HEK293 (cell line): ENCODE data around the gene IDI2.

ENCODE experiments used
- CTCF ChIP-seq: fragments of 450-650 bp; formaldehyde crosslinking; IDR thresholded peaks from 2 replicates; pipeline ENCODE4 v1.5.1; 2016; ENCODE audit warnings: missing biosample characterization, missing genetic modification characterization
- HOXD13 ChIP-seq: sonication (generic); formaldehyde crosslinking; IDR thresholded peaks from 2 replicates; pipeline ENCODE4 v1.8.0; 2022; ENCODE audit warnings: missing genetic modification reagents, borderline replicate concordance
- YY1 ChIP-seq: fragments of 450-650 bp; formaldehyde crosslinking; IDR thresholded peaks from 2 replicates; pipeline ENCODE4 v1.5.1; 2018; ENCODE audit warnings: missing biosample characterization, missing genetic modification characterization
- ZBTB48 ChIP-seq: fragments of 450-650 bp; formaldehyde crosslinking; IDR thresholded peaks from 2 replicates; pipeline ENCODE4 v1.5.1; 2016; ENCODE audit warnings: missing biosample characterization, missing genetic modification characterization
- ZFP37 ChIP-seq: fragments of 450-650 bp; formaldehyde crosslinking; IDR thresholded peaks from 2 replicates; pipeline ENCODE4 v1.5.1; 2016; ENCODE audit warnings: missing biosample characterization, missing genetic modification characterization
- ZNF121 ChIP-seq: fragments of 450-650 bp; formaldehyde crosslinking; IDR thresholded peaks from 2 replicates; pipeline ENCODE4 v1.5.1; 2016; ENCODE audit warnings: missing biosample characterization, missing genetic modification characterization
- ZNF23 ChIP-seq: fragments of 450-650 bp; formaldehyde crosslinking; IDR thresholded peaks from 2 replicates; pipeline ENCODE4 v1.5.1; 2016; ENCODE audit warnings: missing biosample characterization, missing genetic modification characterization, borderline replicate concordance
- ZNF274 ChIP-seq, 2 experiments: fragments of 200-500 bp in 1 of 2; fragments of 450-650 bp in 1 of 2; sonication (Bioruptor generic) in 1 of 2; formaldehyde crosslinking in 1 of 2; IDR thresholded peaks; 2 replicates each; pipeline versions ENCODE4 v1.5.1 to v1.6.1; 2014 to 2016; ENCODE audit warnings: borderline replicate concordance in 1 of 2, inconsistent platforms in 1 of 2, low read length in 1 of 2, missing biosample characterization in 1 of 2, missing genetic modification characterization in 1 of 2
- ZNF292 ChIP-seq: fragments of 450-650 bp; formaldehyde crosslinking; IDR thresholded peaks from 2 replicates; pipeline ENCODE4 v1.5.1; 2016; ENCODE audit warnings: low read depth, missing biosample characterization, missing genetic modification characterization, borderline replicate concordance
- ZNF473 ChIP-seq: fragments of 450-650 bp; formaldehyde crosslinking; IDR thresholded peaks from 2 replicates; pipeline ENCODE4 v1.5.1; 2017; ENCODE audit warnings: missing biosample characterization, missing genetic modification characterization
- ZNF558 ChIP-seq: fragments of 450-650 bp; formaldehyde crosslinking; IDR thresholded peaks from 2 replicates; pipeline ENCODE4 v1.5.1; 2016; ENCODE audit warnings: missing biosample characterization, missing genetic modification characterization
- ZNF610 ChIP-seq: fragments of 450-650 bp; formaldehyde crosslinking; IDR thresholded peaks from 2 replicates; pipeline ENCODE4 v1.5.1; 2016; ENCODE audit warnings: missing biosample characterization, missing genetic modification characterization, borderline replicate concordance
- ZNF639 ChIP-seq: fragments of 450-650 bp; formaldehyde crosslinking; IDR thresholded peaks from 2 replicates; pipeline ENCODE4 v1.5.1; 2016; ENCODE audit warnings: missing biosample characterization, missing genetic modification characterization
- TF ChIP-seq, protein P1 (sequence below): fragments of 450-650 bp; formaldehyde crosslinking; IDR thresholded peaks from 2 replicates; pipeline ENCODE4 v1.5.1; 2016; ENCODE audit warnings: missing biosample characterization, missing genetic modification characterization

DNA sequence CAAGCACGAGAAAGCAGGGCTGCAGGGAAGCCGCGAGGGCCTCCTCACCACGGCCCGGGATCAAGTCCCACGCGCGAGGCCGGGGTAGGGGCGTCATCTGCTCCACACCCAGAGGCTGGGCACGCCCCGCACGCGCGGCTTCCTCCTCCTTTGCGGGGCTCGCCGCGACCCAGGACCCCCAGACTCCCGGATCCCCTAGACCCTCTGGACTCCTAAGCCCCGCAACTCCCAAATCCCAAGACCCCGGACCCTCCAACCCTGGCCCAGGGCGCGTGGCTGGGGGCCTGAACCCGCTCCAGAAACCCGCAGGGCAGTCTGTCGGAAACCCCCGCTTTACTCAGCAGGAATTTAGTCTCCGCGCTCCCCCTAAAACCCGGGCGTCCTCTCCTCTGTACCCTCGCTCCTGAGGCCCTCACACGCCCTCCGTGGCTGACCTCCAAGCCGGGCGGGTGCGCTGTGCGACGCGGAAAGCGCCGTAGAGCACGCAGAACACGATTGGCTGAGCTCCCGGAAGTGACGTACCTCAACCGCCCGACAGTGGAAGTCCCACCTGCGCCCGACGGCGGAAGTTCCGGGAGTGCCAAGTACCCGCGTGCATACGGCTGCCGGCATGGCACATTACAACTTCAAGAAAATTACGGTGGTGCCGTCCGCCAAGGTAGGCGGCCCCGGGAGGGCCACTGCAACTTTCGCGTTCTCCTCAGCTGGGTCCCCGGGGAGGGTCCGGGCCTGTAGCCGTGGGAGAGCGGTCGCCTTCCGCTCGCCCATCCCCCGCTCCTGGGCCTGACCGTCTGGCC is 37.6 kb downstream of the IDI2 start, which contains the start of gene GTPBP4:
- no peak for TF ChIP-seq ZNF292
- no peak for TF ChIP-seq ZNF558 (tag by site-specific recombination)
- peak; percentile 87 for TF ChIP-seq CTCF (tag by site-specific recombination)
- no peak for TF ChIP-seq ZNF23 (tag by site-specific recombination)
- no peak for TF ChIP-seq YY1 (tag by site-specific recombination)
- no peak for TF ChIP-seq HOXD13
- TF ChIP-seq ZNF473 (tag by site-specific recombination), result no peak
- peak; percentile 72 for TF ChIP-seq ZNF610 (tag by site-specific recombination)
- TF ChIP-seq ZNF121 (tag by site-specific recombination), result no peak
- no peak for TF ChIP-seq ZBTB48 (tag by site-specific recombination)
- TF ChIP-seq ZNF639 (tag by site-specific recombination), result no peak
- no peak for TF ChIP-seq ZFP37
- TF ChIP-seq ZNF274 (IDR thresholded peaks at IDR 0.05; ENCODE audit: low read length), result no peak
- TF ChIP-seq ZNF274 (tag by site-specific recombination; IDR thresholded peaks at IDR 0.05; ENCODE audit: borderline replicate concordance), result no peak
- TF ChIP-seq, protein P1, sequence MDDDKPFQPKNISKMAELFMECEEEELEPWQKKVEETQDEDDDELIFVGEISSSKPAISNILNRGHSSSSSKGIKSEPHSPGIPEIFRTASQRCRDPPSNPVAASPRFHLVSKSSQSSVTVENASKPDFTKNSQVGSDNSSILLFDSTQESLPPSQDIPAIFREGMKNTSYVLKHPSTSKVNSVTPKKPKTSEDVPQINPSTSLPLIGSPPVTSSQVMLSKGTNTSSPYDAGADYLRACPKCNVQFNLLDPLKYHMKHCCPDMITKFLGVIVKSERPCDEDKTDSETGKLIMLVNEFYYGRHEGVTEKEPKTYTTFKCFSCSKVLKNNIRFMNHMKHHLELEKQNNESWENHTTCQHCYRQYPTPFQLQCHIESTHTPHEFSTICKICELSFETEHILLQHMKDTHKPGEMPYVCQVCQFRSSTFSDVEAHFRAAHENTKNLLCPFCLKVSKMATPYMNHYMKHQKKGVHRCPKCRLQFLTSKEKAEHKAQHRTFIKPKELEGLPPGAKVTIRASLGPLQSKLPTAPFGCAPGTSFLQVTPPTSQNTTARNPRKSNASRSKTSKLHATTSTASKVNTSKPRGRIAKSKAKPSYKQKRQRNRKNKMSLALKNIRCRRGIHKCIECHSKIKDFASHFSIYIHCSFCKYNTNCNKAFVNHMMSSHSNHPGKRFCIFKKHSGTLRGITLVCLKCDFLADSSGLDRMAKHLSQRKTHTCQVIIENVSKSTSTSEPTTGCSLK (tag by site-specific recombination), result no peak
